Measurements from ENCODE around the gene MICB.

GRCh38 chr6:31546958-31547726 lies 49.2 kb downstream of the MICB start, which contains the start of gene NFKBIL1:
- TF ChIP-seq EZH2 (IDR thresholded peaks at IDR 0.05; ENCODE audit: borderline replicate concordance, low read length) = no peak
- TF ChIP-seq CTCF (conservative IDR thresholded peaks at IDR 0.05 in 1 of 2, IDR thresholded peaks at IDR 0.05 in 1 of 2; ENCODE audit: extremely low read depth in 1 of 2, insufficient read depth in 1 of 2, low read depth in 1 of 2, low read length in 2 of 2) = no peak
